H1 (cell line): ENCODE data around the gene USH2A. TPM values are rescaled to one million over a fixed set of nuclear protein-coding genes. Genes with fewer than 3 reads are reported as not detected.
A peak's percentile ranks its signal among the peaks of the same experiment; 100 is the strongest.

ENCODE experiments used
- CTCF ChIA-PET: fragments of 300-600 bp; sonication (Branson Sonifier 250); formaldehyde crosslinking; loops from one replicate; lab custom pipeline; 2021; ENCODE audit not compliant: partially characterized antibody; lab: Charles Lee
- POLR2A ChIA-PET: fragments of 300-600 bp; sonication (Branson Sonifier 250); formaldehyde crosslinking; loops from one replicate; lab custom pipeline; 2021; ENCODE audit warnings: inconsistent platforms; ENCODE audit not compliant: partially characterized antibody; lab: Charles Lee
- DNase-seq, 2 experiments: peaks; one replicate each; pipeline versions ENCODE4 v3.0.0 to v3.0.0-alpha.2; 2010 to 2022; ENCODE audit warnings: low spot score in 2 of 2, low read depth in 1 of 2, mixed read lengths in 1 of 2
- FAIRE-seq: peaks from 2 replicates; lab custom pipeline; 2011; peaks lifted over from hg19 to GRCh38; lab: Jason Lieb, UNC
- H2AFZ ChIP-seq: 2 replicates; pipeline ENCODE4 v1.8.1; 2012; ENCODE audit warnings: low read length, inconsistent platforms
- H2AK5ac ChIP-seq: 2 replicates; pipeline ENCODE4 v1.6.1; 2013; ENCODE audit warnings: low read depth, low read length
- H2BK120ac ChIP-seq: replicated peaks from 2 replicates; pipeline ENCODE3; 2013; ENCODE audit warnings: low read depth, low read length, inconsistent platforms
- H2BK12ac ChIP-seq: 2 replicates; pipeline ENCODE4 v1.6.1; 2013; ENCODE audit warnings: low read depth, low read length
- H2BK15ac ChIP-seq: 2 replicates; pipeline ENCODE4 v1.6.1; 2013; ENCODE audit warnings: low read length
- H2BK20ac ChIP-seq: 2 replicates; pipeline ENCODE4 v1.6.1; 2013; ENCODE audit warnings: low read length
- H2BK5ac ChIP-seq: 2 replicates; pipeline ENCODE4 v1.6.1; 2013; ENCODE audit warnings: low read depth, low read length
- H3K14ac ChIP-seq: 2 replicates; pipeline ENCODE4 v1.6.1; 2013; ENCODE audit warnings: inconsistent platforms; ENCODE audit not compliant: insufficient read length
- H3K18ac ChIP-seq: 2 replicates; pipeline ENCODE4 v1.6.1; 2013; ENCODE audit warnings: low read length; ENCODE audit errors: extremely low read depth
- H3K23ac ChIP-seq: 2 replicates; pipeline ENCODE4 v1.6.1; 2013; ENCODE audit warnings: inconsistent platforms; ENCODE audit not compliant: insufficient read length
- H3K23me2 ChIP-seq: 2 replicates; pipeline ENCODE4 v1.6.1; 2013; ENCODE audit warnings: low read depth, low read length
- H3K27ac ChIP-seq: 2 replicates; pipeline ENCODE4 v1.6.1; 2011; ENCODE audit warnings: low read depth, low read length, inconsistent platforms
- H3K27me3 ChIP-seq, 4 experiments: replicated peaks in 1 of 4; 1 replicate in 1 of 4; 2 replicates in 3 of 4; pipeline versions ENCODE4 v1.6.1 to v1.8.1; 2011 to 2013; ENCODE audit warnings: low read length in 3 of 4, mild to moderate bottlenecking in 3 of 4, inconsistent platforms in 2 of 4, mixed read lengths in 2 of 4, moderate library complexity in 1 of 4; ENCODE audit not compliant: control insufficient read depth in 3 of 4, insufficient read depth in 3 of 4; ENCODE audit errors: extremely low read depth in 1 of 4
- H3K36me3 ChIP-seq, 4 experiments: 2 replicates each; pipeline versions ENCODE4 v1.6.1 to v1.8.1; 2011 to 2013; ENCODE audit warnings: mild to moderate bottlenecking in 4 of 4, low read length in 3 of 4, moderate library complexity in 2 of 4, control low read depth in 1 of 4, inconsistent platforms in 1 of 4; ENCODE audit not compliant: insufficient read depth in 4 of 4, control insufficient read depth in 2 of 4
- H3K4ac ChIP-seq: replicated peaks from 2 replicates; pipeline ENCODE3; 2013; ENCODE audit warnings: low read length, low read depth, mixed read lengths, inconsistent platforms; ENCODE audit not compliant: insufficient read length
- H3K4me1 ChIP-seq, 4 experiments: replicated peaks in 1 of 4; 1 replicate in 1 of 4; 2 replicates in 3 of 4; pipeline versions ENCODE4 v1.6.1 to v1.8.1; 2011 to 2013; ENCODE audit warnings: low read length in 3 of 4, inconsistent platforms in 2 of 4, mixed read lengths in 1 of 4; ENCODE audit not compliant: insufficient read depth in 4 of 4, control insufficient read depth in 3 of 4
- H3K4me2 ChIP-seq, 2 experiments: 2 replicates each; pipeline versions ENCODE4 v1.6.1 to v1.8.1; 2011 to 2013; ENCODE audit warnings: low read depth in 2 of 2, low read length in 2 of 2, control low read depth in 1 of 2, inconsistent platforms in 1 of 2, mild to moderate bottlenecking in 1 of 2; ENCODE audit not compliant: insufficient read depth in 1 of 2
- H3K4me3 ChIP-seq, 4 experiments: fragments of 200-600, 300-600 bp in 1 of 4; sonication (generic), shearing (Covaris generic), sonication (Bioruptor Twin) in 1 of 4; 2 replicates each; pipeline versions ENCODE4 v1.5.1 to v1.8.1; 2011 to 2016; ENCODE audit warnings: low read length in 4 of 4, low read depth in 3 of 4, control low read depth in 2 of 4, inconsistent platforms in 2 of 4, mild to moderate bottlenecking in 2 of 4, mixed read lengths in 1 of 4, moderate library complexity in 1 of 4; ENCODE audit not compliant: insufficient read depth in 2 of 4; ENCODE audit errors: extremely low read depth in 1 of 4
- H3K56ac ChIP-seq: replicated peaks from 2 replicates; pipeline ENCODE3; 2013; ENCODE audit warnings: low read depth, mild to moderate bottlenecking, mixed read lengths, low read length, inconsistent platforms; ENCODE audit not compliant: insufficient read length
- H3K79me1 ChIP-seq: 2 replicates; pipeline ENCODE4 v1.6.1; 2013; ENCODE audit warnings: low read depth, low read length, control low read depth
- H3K79me2 ChIP-seq, 2 experiments: 2 replicates each; pipeline versions ENCODE4 v1.6.1 to v1.8.1; 2012 to 2013; ENCODE audit warnings: low read length in 2 of 2, mild to moderate bottlenecking in 2 of 2, inconsistent platforms in 1 of 2; ENCODE audit not compliant: insufficient read depth in 2 of 2, control insufficient read depth in 1 of 2
- H3K9ac ChIP-seq, 4 experiments: replicated peaks in 1 of 4; 1 replicate in 1 of 4; 2 replicates in 3 of 4; pipeline versions ENCODE4 v1.6.1 to v1.8.1; 2011 to 2013; ENCODE audit warnings: low read depth in 3 of 4, low read length in 3 of 4, control low read depth in 2 of 4, mild to moderate bottlenecking in 2 of 4, moderate library complexity in 2 of 4, inconsistent platforms in 1 of 4; ENCODE audit errors: extremely low read depth in 1 of 4
- H3K9me3 ChIP-seq, 2 experiments: 2 replicates each; pipeline versions ENCODE4 v1.6.1 to v1.8.1; 2012 to 2013; ENCODE audit warnings: mild to moderate bottlenecking in 2 of 2, moderate library complexity in 2 of 2, control low read depth in 1 of 2, inconsistent platforms in 1 of 2, low read depth in 1 of 2, low read length in 1 of 2, mixed read lengths in 1 of 2; ENCODE audit not compliant: insufficient read depth in 2 of 2
- H4K20me1 ChIP-seq, 2 experiments: replicated peaks in 1 of 2; 2 replicates each; pipeline versions ENCODE3 to v1.8.1; 2011 to 2013; ENCODE audit warnings: inconsistent platforms in 2 of 2, low read length in 2 of 2, mild to moderate bottlenecking in 1 of 2; ENCODE audit not compliant: insufficient read depth in 2 of 2, control insufficient read depth in 1 of 2
- H4K5ac ChIP-seq: 2 replicates; pipeline ENCODE4 v1.6.1; 2013; ENCODE audit warnings: low read length, low read depth, mixed read lengths, inconsistent platforms; ENCODE audit not compliant: insufficient read length
- H4K8ac ChIP-seq: 2 replicates; pipeline ENCODE4 v1.8.0; 2013; ENCODE audit warnings: mild to moderate bottlenecking, moderate library complexity, low read length, inconsistent platforms; ENCODE audit not compliant: insufficient read depth; ENCODE audit errors: extremely low read depth
- H4K91ac ChIP-seq: replicated peaks from 2 replicates; pipeline ENCODE3; 2013; ENCODE audit warnings: low read length, mixed read lengths, inconsistent platforms; ENCODE audit not compliant: insufficient read length
- BACH1 ChIP-seq: IDR thresholded peaks from 2 replicates; pipeline ENCODE4 v1.6.1; 2012; ENCODE audit warnings: low read length, improper control_type of control experiment
- GABPA ChIP-seq: IDR thresholded peaks from 2 replicates; pipeline ENCODE4 v1.6.1; 2011; ENCODE audit warnings: mild to moderate bottlenecking, low read length, moderate library complexity, borderline replicate concordance; ENCODE audit not compliant: insufficient read depth
- JUN ChIP-seq: IDR thresholded peaks from 2 replicates; pipeline ENCODE4 v1.6.1; 2011; ENCODE audit warnings: low read depth, mild to moderate bottlenecking, improper control_type of control experiment, low read length
- JUND ChIP-seq: IDR thresholded peaks from 2 replicates; pipeline ENCODE4 v1.6.1; 2011; ENCODE audit warnings: mild to moderate bottlenecking, improper control_type of control experiment, low read length
- KDM4A ChIP-seq: IDR thresholded peaks from one replicate; pipeline ENCODE4 v1.7.1; 2012; ENCODE audit warnings: low read depth, mild to moderate bottlenecking, moderate library complexity, low read length, inconsistent platforms; ENCODE audit not compliant: severe bottlenecking
- TAF1 ChIP-seq: IDR thresholded peaks from 2 replicates; pipeline ENCODE4 v1.6.1; 2011; ENCODE audit warnings: mild to moderate bottlenecking, low read depth, low read length
- TBP ChIP-seq: IDR thresholded peaks from 2 replicates; pipeline ENCODE4 v1.6.1; 2011; ENCODE audit warnings: low read depth, low read length, improper control_type of control experiment
- TCF12 ChIP-seq: IDR thresholded peaks from 2 replicates; pipeline ENCODE4 v1.6.1; 2011; ENCODE audit warnings: low read depth, mild to moderate bottlenecking, low read length
- WGBS, 2 experiments: shearing (Covaris generic) in 1 of 2; methylation state at CpG; one replicate each; pipeline versions ENCODE4 v1.1.6 to v1.1.7; 2013 to 2015; ENCODE audit warnings: low lambda C conversion rate in 2 of 2, mixed read lengths in 2 of 2, inconsistent platforms in 1 of 2, low coverage in 1 of 2, missing lambda C conversion rate in 1 of 2; ENCODE audit not compliant: insufficient replicate concordance in 2 of 2, insufficient coverage in 1 of 2, insufficient read length in 1 of 2; ENCODE audit errors: extremely low coverage in 1 of 2, missing lambda C conversion rate in 1 of 2; 5-methylcytosine and 5-hydroxymethylcytosine counted together
- polyA plus RNA-seq, 7 experiments: library from polyadenylated mRNA; depleted of rRNA in 3 of 7; stranded (reverse) in 5 of 7; unstranded in 2 of 7; fragments of >200 nt in 5 of 7; fragments of 200-250 nt in 2 of 7; gene quantifications; 1 replicate in 5 of 7; 2 replicates in 1 of 7; 4 replicates in 1 of 7; pipeline versions ENCODE4 v1.2.1 to v1.2.3, GENCODE V29; 2011 to 2013; ENCODE audit warnings: missing spikeins in 2 of 7, mixed read lengths in 2 of 7
- total RNA-seq: library from RNA; stranded (reverse); fragmentation: NEBNext Ultra II Directional; extraction: Animal tissue kit (Norgen Biotek cat#: 25700); gene quantifications from 2 replicates; pipeline ENCODE4 v1.2.1, GENCODE V29; 2021
- TF ChIP-seq, protein P1 (sequence below), 3 experiments: IDR thresholded peaks; 1 replicate in 2 of 3; 2 replicates in 1 of 3; pipeline versions ENCODE4 v1.5.1 to v1.6.1; 2011; ENCODE audit warnings: low read length in 3 of 3, mild to moderate bottlenecking in 3 of 3, inconsistent platforms in 2 of 3, low read depth in 1 of 3, moderate library complexity in 1 of 3; ENCODE audit not compliant: insufficient read depth in 1 of 3; ENCODE audit errors: control extremely low read depth in 1 of 3
- TF ChIP-seq, protein P2 (sequence below): IDR thresholded peaks from 2 replicates; pipeline ENCODE4 v1.6.1; 2011; ENCODE audit warnings: low read depth, mild to moderate bottlenecking, low read length; ENCODE audit not compliant: insufficient read depth
- TF ChIP-seq, protein P3 (sequence below): IDR thresholded peaks from 2 replicates; pipeline ENCODE4 v1.6.1; 2012; ENCODE audit warnings: inconsistent platforms

USH2A gene
- total and polyA plus RNA-seq, 2 of the 8 experiments (the other 6 are each of a cell fraction or from before 2014, with no cell fraction given): 0.02 to 0.17 TPM

DNA sequence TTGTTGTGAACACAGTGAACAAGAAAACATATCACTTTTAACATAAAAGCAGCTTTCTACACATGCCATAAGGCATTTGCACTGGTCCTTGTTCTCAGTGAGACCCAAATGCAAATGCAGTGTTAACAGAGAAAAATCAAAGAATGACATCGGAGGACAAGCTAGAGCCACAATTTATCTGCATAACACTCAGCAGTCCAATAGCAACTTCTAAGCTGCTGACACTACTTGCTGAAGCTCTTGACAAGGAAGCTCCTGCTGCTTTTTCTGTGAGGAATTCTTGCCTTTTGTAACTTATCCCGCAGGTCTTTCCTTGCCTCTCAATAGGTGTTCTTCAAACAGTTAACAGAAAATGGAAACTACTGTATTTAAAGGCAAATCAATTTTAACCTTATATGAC, 34.7 kb downstream of the USH2A start:
- Histone ChIP-seq H3K79me2 (no peaks in the 10 kb centered on the region), H2AK5ac (no peak overlapping the region), H3K4me3 (no peak overlapping the region), H3K27me3 (no peaks in the 10 kb centered on the region), H3K23me2 (no peaks in the 10 kb centered on the region), H2AFZ (no peak overlapping the region), H4K5ac (no peak overlapping the region), H3K36me3 (no peaks in the 10 kb centered on the region), H3K27ac (no peak overlapping the region), H2BK15ac (no peak overlapping the region), H2BK12ac (no peak overlapping the region), H3K4ac (no peak overlapping the region), H4K91ac (no peak overlapping the region), H3K23ac (no peak overlapping the region), H4K8ac (no peak overlapping the region), H3K18ac (no peak overlapping the region), H3K4me2 (peak overlapping the region; percentile 7 to 45; a peak in 1 of 4 replicates), H3K9ac (no peak overlapping the region), H3K79me1 (no peaks in the 10 kb centered on the region), H2BK120ac (no peak overlapping the region), H2BK20ac (no peak overlapping the region), H3K9me3 (no peaks in the 10 kb centered on the region), H2BK5ac (no peak overlapping the region), H4K20me1 (no peaks in the 10 kb centered on the region), H3K56ac (no peak overlapping the region), H3K4me1 (peaks cover 0 to 6% (median 0%) of the 10 kb centered on the region in 4 experiments; a peak in 2 of 7 replicates), H3K14ac (no peak overlapping the region)
- CTCF ChIA-PET: interaction anchor here (0.8 kb wide), 1 partner anchor 10 kb away, joined by 3 read pairs; no protein-coding TSS in a partner anchor
- FAIRE-seq (peak; percentile 95), DNase-seq (peak in 1 of 2 experiments; percentile 13)
- WGBS, 2 experiments: 4% methylated on average over 2 of the region's 2 CpGs; no CpG with 5 or more reads in 1 of the 2 experiments
- POLR2A ChIA-PET: no interaction called here
- TF ChIP-seq GABPA (no peak), JUN (no peak), TAF1 (no peak), JUND (no peak), TCF12 (no peak), TBP (no peak), BACH1 (no peak), KDM4A (no peak)
- TF ChIP-seq, protein P1, sequence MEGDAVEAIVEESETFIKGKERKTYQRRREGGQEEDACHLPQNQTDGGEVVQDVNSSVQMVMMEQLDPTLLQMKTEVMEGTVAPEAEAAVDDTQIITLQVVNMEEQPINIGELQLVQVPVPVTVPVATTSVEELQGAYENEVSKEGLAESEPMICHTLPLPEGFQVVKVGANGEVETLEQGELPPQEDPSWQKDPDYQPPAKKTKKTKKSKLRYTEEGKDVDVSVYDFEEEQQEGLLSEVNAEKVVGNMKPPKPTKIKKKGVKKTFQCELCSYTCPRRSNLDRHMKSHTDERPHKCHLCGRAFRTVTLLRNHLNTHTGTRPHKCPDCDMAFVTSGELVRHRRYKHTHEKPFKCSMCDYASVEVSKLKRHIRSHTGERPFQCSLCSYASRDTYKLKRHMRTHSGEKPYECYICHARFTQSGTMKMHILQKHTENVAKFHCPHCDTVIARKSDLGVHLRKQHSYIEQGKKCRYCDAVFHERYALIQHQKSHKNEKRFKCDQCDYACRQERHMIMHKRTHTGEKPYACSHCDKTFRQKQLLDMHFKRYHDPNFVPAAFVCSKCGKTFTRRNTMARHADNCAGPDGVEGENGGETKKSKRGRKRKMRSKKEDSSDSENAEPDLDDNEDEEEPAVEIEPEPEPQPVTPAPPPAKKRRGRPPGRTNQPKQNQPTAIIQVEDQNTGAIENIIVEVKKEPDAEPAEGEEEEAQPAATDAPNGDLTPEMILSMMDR (IDR thresholded peaks at IDR 0.05; ENCODE audit: control extremely low read depth in 1 of 3, insufficient read depth in 1 of 3, low read depth in 1 of 3, low read length in 3 of 3): no peak
- TF ChIP-seq, protein P2, sequence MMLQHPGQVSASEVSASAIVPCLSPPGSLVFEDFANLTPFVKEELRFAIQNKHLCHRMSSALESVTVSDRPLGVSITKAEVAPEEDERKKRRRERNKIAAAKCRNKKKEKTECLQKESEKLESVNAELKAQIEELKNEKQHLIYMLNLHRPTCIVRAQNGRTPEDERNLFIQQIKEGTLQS: no peak
- TF ChIP-seq, protein P3, sequence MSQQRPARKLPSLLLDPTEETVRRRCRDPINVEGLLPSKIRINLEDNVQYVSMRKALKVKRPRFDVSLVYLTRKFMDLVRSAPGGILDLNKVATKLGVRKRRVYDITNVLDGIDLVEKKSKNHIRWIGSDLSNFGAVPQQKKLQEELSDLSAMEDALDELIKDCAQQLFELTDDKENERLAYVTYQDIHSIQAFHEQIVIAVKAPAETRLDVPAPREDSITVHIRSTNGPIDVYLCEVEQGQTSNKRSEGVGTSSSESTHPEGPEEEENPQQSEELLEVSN: no peak
